Peyer's patch (tissue), 4 donors: ENCODE data around the gene LPGAT1. TPM values are rescaled to one million over a fixed set of nuclear protein-coding genes. Genes with fewer than 3 reads are reported as not detected.

ENCODE experiments used
- DNase-seq, 3 donors: peaks; one replicate each; pipeline ENCODE4 v3.0.0-alpha.2; 2017 to 2019
- H3K27ac ChIP-seq, 4 donors: fragments of 200-600 bp; sonication (generic); one replicate each; pipeline ENCODE4 v1.5.1; 2016 to 2019
- H3K27me3 ChIP-seq, 2 donors: fragments of 200-600 bp; sonication (generic); one replicate each; pipeline ENCODE4 v1.5.1; 2019
- H3K36me3 ChIP-seq, 3 donors: fragments of 200-600 bp; sonication (generic); one replicate each; pipeline ENCODE4 v1.5.1; 2016 to 2019
- H3K4me1 ChIP-seq, 4 donors: fragments of 200-600 bp; sonication (generic); one replicate each; pipeline ENCODE4 v1.5.1; 2016 to 2019
- H3K4me3 ChIP-seq, 4 donors: fragments of 200-600 bp; sonication (generic); 1 replicate in 3 of 4; 2 replicates in 1 of 4; pipeline ENCODE4 v1.5.1; 2016 to 2019; ENCODE audit warnings: mild to moderate bottlenecking in 1 of 4
- H3K9me3 ChIP-seq, 4 donors: fragments of 200-600 bp; sonication (generic); one replicate each; pipeline ENCODE4 v1.5.1; 2016 to 2019; ENCODE audit warnings: mild to moderate bottlenecking in 1 of 4
- CTCF ChIP-seq, 6 experiments: fragments of 450-650 bp in 4 of 6; fragments of 200-600 bp in 2 of 6; sonication (generic) in 1 of 6; IDR thresholded peaks; one replicate each; pipeline ENCODE4 v1.5.1; 2017 to 2019; ENCODE audit warnings: antibody characterized with exemption in 6 of 6, mild to moderate bottlenecking in 3 of 6, moderate library complexity in 1 of 6
- POLR2A ChIP-seq, 2 donors: fragments of 450-650 bp; IDR thresholded peaks; one replicate each; pipeline ENCODE4 v1.5.1; 2017; ENCODE audit warnings: antibody characterized with exemption in 2 of 2, mild to moderate bottlenecking in 2 of 2, moderate library complexity in 2 of 2
- total RNA-seq, 4 donors: library from RNA; depleted of rRNA; stranded (reverse); fragments of >200 nt; gene quantifications; one replicate each; pipeline ENCODE4 v1.1.0, GENCODE V29; 2016

The LPGAT1 gene
- total RNA-seq, 4 donors from 2014 or later, result 18.2 to 171 (median 138) TPM

- no peak for DNase-seq
- Histone ChIP-seq H3K4me1 (no peaks in the 10 kb centered on the region), H3K27ac (no peak overlapping the region), H3K27me3 (no peaks in the 10 kb centered on the region), H3K4me3 (no peak overlapping the region), H3K9me3 (no peaks in the 10 kb centered on the region), H3K36me3 (no peaks in the 10 kb centered on the region)
- TF ChIP-seq CTCF (IDR thresholded peaks at IDR 0.05) (no peak), POLR2A (IDR thresholded peaks at IDR 0.05) (no peak)
Observed at GRCh38 chr1:211708006-211708405, 122.6 kb downstream of the LPGAT1 start.

GRCh38 chr1:211705467-211706091, 125.0 kb downstream of the LPGAT1 start:
- Histone ChIP-seq H3K36me3 (no peaks in the 10 kb centered on the region), H3K9me3 (no peaks in the 10 kb centered on the region), H3K4me3 (no peak overlapping the region), H3K27me3 (no peaks in the 10 kb centered on the region), H3K4me1 (no peaks in the 10 kb centered on the region), H3K27ac (no peak overlapping the region)
- no peak for TF ChIP-seq CTCF (IDR thresholded peaks at IDR 0.05)
- TF ChIP-seq POLR2A (IDR thresholded peaks at IDR 0.05), result no peak
- no peak for DNase-seq

GRCh38 chr1:211704543-211704942, 126.0 kb downstream of the LPGAT1 start:
- Histone ChIP-seq H3K4me3 (no peak overlapping the region), H3K4me1 (no peaks in the 10 kb centered on the region), H3K27ac (no peak overlapping the region), H3K36me3 (no peaks in the 10 kb centered on the region), H3K27me3 (no peaks in the 10 kb centered on the region), H3K9me3 (no peaks in the 10 kb centered on the region)
- TF ChIP-seq POLR2A (IDR thresholded peaks at IDR 0.05) (no peak), CTCF (IDR thresholded peaks at IDR 0.05) (no peak)
- no peak for DNase-seq

GRCh38 chr1:211703812-211704537, 126.6 kb downstream of the LPGAT1 start:
- Histone ChIP-seq H3K27ac (no peak overlapping the region), H3K36me3 (no peaks in the 10 kb centered on the region), H3K27me3 (no peaks in the 10 kb centered on the region), H3K9me3 (no peaks in the 10 kb centered on the region), H3K4me3 (no peak overlapping the region), H3K4me1 (no peaks in the 10 kb centered on the region)
- no peak for TF ChIP-seq POLR2A (IDR thresholded peaks at IDR 0.05)
- TF ChIP-seq CTCF (IDR thresholded peaks at IDR 0.05), result no peak
- DNase-seq, result no peak

GRCh38 chr1:211701733-211702132, 128.8 kb downstream of the LPGAT1 start:
- no peak for DNase-seq
- H3K27me3 ChIP-seq, result no peaks in the 10 kb centered on the region

More at GRCh38 chr1:211701733-211702132, 128.8 kb downstream of the LPGAT1 start:
- Histone ChIP-seq H3K27ac (no peak overlapping the region), H3K36me3 (no peaks in the 10 kb centered on the region), H3K4me3 (no peak overlapping the region), H3K9me3 (no peaks in the 10 kb centered on the region), H3K4me1 (peaks cover 0 to 10% (median 0%) of the 10 kb centered on the region in 4 donors)
- TF ChIP-seq CTCF (IDR thresholded peaks at IDR 0.05), result no peak
- no peak for TF ChIP-seq POLR2A (IDR thresholded peaks at IDR 0.05)
